ENCODE measurements around the gene SCARB2.

DNA sequence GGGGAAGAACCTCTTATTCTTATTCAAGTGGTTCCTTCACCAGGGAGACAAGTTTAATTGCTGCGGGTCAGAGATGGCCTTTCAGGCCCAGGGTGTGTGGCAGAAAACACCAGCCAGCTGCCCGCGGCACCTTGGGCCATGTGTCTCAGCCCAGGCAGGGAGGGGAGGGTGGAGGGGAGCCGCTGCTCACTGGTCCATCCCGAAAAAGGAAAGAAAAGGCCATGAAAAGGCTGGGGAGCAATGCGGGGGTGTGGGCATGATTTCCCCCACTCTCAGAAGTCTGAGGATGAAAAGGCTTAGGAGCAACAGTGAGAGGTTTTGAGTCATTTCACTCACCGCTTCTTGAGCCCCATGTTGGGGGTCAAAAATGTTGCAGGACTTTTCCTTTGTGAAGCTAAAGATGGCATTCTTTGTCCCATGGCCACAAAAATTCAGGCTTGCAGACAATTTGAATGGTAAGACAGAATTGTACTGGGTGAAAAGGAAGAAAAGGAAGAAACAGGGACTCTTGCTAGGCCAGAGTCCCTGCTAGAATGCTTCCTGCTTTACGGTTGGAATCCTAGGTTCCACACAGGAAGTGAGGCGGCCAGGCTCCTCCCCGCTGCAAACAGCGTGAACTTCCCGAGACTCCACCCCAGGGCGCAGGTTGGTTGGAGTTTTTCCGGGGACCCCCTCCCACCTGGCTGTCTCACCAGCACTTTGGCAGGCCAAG, 20.5 kb upstream of the SCARB2 start:
- TF ChIP-seq, protein P1, sequence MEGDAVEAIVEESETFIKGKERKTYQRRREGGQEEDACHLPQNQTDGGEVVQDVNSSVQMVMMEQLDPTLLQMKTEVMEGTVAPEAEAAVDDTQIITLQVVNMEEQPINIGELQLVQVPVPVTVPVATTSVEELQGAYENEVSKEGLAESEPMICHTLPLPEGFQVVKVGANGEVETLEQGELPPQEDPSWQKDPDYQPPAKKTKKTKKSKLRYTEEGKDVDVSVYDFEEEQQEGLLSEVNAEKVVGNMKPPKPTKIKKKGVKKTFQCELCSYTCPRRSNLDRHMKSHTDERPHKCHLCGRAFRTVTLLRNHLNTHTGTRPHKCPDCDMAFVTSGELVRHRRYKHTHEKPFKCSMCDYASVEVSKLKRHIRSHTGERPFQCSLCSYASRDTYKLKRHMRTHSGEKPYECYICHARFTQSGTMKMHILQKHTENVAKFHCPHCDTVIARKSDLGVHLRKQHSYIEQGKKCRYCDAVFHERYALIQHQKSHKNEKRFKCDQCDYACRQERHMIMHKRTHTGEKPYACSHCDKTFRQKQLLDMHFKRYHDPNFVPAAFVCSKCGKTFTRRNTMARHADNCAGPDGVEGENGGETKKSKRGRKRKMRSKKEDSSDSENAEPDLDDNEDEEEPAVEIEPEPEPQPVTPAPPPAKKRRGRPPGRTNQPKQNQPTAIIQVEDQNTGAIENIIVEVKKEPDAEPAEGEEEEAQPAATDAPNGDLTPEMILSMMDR (IDR thresholded peaks at IDR 0.05): no peak
- no peak for TF ChIP-seq POLR2AphosphoS5 (IDR thresholded peaks at IDR 0.05)

Measured in suprapubic skin (tissue), 3 donors.